Calu3 (cell line): Measurements from ENCODE around the gene DACT2. TPM values are rescaled to one million over a fixed set of nuclear protein-coding genes. Genes with fewer than 3 reads are reported as not detected.

Source experiments
- Bru-seq: library from RNA; stranded (reverse); fragments of 400-500 nt; gene quantifications from one replicate; lab custom pipeline; 2021; lab: Mats Ljungman, UMichigan
- BruChase-seq, 2 experiments: library from RNA; stranded (reverse); fragments of 400-500 nt; gene quantifications; one replicate each; lab custom pipeline; 2021; lab: Mats Ljungman, UMichigan
- BruUV-seq: library from RNA; stranded (reverse); fragments of 400-500 nt; replicated peaks from 2 replicates; lab custom pipeline; 2021; lab: Mats Ljungman, UMichigan
- CTCF ChIA-PET: fragments of 300-600 bp; sonication (Branson Sonifier 250); formaldehyde crosslinking; loops from one replicate; lab custom pipeline; 2022; ENCODE audit warnings: antibody characterized with exemption; lab: Charles Lee
- DNase-seq: peaks from one replicate; pipeline ENCODE4 v3.0.0; 2022
- H3K27ac Mint-ChIP-seq: one replicate; pipeline ENCODE4 v1.8.0; 2022; ENCODE audit warnings: mixed read lengths; ENCODE audit not compliant: unreplicated experiment
- H3K27me3 Mint-ChIP-seq: one replicate; pipeline ENCODE4 v1.8.0; 2022; ENCODE audit warnings: mixed read lengths; ENCODE audit not compliant: unreplicated experiment
- H3K36me3 Mint-ChIP-seq: one replicate; pipeline ENCODE4 v1.8.0; 2022; ENCODE audit warnings: mild to moderate bottlenecking, moderate library complexity, mixed read lengths; ENCODE audit not compliant: insufficient read depth, unreplicated experiment
- H3K4me1 Mint-ChIP-seq: one replicate; pipeline ENCODE4 v1.8.0; 2022; ENCODE audit warnings: mild to moderate bottlenecking, low read depth, mixed read lengths; ENCODE audit not compliant: unreplicated experiment
- H3K4me3 Mint-ChIP-seq: one replicate; pipeline ENCODE4 v1.8.0; 2022; ENCODE audit warnings: mild to moderate bottlenecking, low read depth, moderate library complexity, mixed read lengths; ENCODE audit not compliant: unreplicated experiment
- H3K9me3 Mint-ChIP-seq: one replicate; pipeline ENCODE4 v1.8.0; 2022; ENCODE audit warnings: low read depth, mixed read lengths; ENCODE audit not compliant: unreplicated experiment
- CTCF ChIP-seq: fragments of 200-600 bp; IDR thresholded peaks from one replicate; pipeline ENCODE4 v1.8.0; 2022; ENCODE audit warnings: antibody characterized with exemption; ENCODE audit not compliant: unreplicated experiment
- intact Hi-C: fragments of 100-400 bp; cut with micrococcal nuclease; formaldehyde crosslinking; loops from one replicate; pipeline ENCODE4 v1.10.0; 2022; ENCODE audit not compliant: unreplicated experiment
- long read RNA-seq: library from polyadenylated mRNA; stranded (forward); transcript quantifications from one replicate; pipeline ENCODE4 v2.0.0, GENCODE V29; 2022
- total RNA-seq: library from RNA; stranded (reverse); gene quantifications from 2 replicates; pipeline ENCODE4 v1.2.3, GENCODE V29; 2022

Gene DACT2, protein sequence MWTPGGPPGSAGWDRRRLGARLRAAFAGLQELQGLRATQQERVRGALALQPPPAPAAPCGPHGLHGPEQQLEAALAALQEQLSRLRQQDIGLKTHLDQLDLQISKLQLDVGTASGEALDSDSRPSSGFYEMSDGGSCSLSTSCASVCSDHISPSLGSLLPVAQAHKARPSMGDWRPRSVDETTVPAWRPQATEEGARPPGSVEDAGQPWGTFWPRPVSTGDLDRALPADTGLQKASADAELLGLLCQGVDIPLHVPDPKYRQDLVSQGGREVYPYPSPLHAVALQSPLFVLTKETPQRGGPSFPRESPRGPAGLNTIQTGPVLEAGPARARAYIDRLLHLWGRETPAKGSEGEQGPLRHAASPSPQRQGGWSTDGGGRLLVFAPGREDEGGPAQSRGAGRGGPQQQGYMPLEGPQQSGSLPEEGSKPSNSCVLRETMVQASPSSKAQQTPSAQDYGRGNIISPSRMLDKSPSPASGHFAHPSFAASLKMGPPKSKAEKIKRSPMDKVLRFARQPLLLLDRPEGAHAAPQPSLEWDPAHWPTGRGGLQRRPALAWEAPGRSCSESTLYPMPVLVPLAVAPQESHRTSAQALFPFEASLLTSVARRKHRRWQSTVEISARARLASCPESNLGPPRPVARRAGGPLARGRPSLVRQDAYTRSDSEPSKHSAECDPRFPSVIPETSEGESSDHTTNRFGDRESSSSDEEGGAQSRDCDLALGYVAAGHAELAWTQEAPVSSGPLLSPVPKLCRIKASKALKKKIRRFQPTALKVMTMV
- total RNA-seq (not detected in 2 replicates), Bru-seq, nascent RNA (not detected), BruChase-seq, experiment 1, labeled RNA remaining after a 6-hour chase (not detected), BruChase-seq, experiment 2, labeled RNA remaining after a 2-hour chase (not detected)
- long read RNA-seq, partial matches to known transcripts = 0 of 1 reads
- long read RNA-seq, other reads (novel, unspliced or antisense) = 1 of 1 reads

DNA sequence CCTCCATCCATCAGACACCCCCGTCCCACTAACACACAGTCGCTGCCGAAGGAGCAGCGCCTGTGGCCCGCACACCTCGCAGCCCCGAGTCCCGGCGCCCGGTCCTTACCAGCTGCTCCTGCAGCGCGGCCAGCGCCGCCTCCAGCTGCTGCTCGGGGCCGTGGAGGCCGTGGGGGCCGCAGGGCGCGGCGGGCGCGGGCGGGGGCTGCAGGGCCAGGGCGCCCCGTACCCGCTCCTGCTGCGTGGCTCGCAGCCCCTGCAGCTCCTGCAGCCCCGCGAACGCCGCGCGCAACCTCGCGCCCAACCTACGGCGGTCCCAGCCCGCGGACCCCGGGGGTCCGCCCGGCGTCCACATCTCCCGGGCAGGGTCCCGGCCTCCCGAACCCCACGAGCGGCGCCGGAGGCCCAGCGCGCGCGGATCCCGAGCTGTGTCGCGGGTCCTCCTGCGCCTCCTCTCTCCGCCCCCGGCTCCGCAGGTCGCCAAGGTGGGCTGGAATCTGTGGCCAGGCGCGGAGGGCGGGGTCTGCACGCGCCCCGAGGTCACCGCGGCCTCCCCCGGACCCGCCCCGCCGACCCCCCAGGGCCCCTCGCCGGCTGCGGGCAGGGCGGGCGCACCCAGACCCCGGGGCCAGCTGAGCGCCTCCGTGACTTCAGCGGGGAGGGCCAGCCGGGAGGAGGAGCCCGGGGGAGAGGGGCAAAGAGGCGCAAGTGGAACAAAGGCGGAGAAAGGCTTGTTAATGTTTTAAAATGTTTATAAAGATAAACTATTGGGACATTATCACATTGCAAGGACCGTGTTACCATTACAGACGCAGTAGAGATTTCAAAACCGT is at the start of gene DACT2:
Gene DACT2 (minus strand): TSS at position 499 of the 833 bp plus-strand sequence. CDS start 144 bp downstream, at position 355.
- no peak within 1 kb of the TSS for H3K27ac Mint-ChIP-seq
- no peak for DNase-seq

GRCh38 chr6:168368936-168369335 is 49.4 kb upstream of the DACT2 start:
- Mint-ChIP-seq H3K36me3 (peaks cover 7% of the 10 kb centered on the region), H3K4me3 (no peak overlapping the region), H3K9me3 (peaks cover 2% of the 10 kb centered on the region), H3K4me1 (no peaks in the 10 kb centered on the region), H3K27me3 (no peaks in the 10 kb centered on the region), H3K27ac (no peak overlapping the region)
- TF ChIP-seq CTCF = no peak
- CTCF ChIA-PET = interaction anchor here (1.2 to 1.5 kb wide), 2 partner anchors 509 to 512 kb away, joined by 4 to 6 read pairs; no protein-coding TSS in a partner anchor
- DNase-seq = no peak
- BruUV-seq = no TSS peak
- intact Hi-C loops = no loop called here

More for the DNA sequence above, at the start of gene DACT2:
- H3K27me3 Mint-ChIP-seq = peaks cover 44% of the 10 kb centered on the region
- peaks cover 18% of the 10 kb centered on the region for H3K4me1 Mint-ChIP-seq
- H3K4me3 Mint-ChIP-seq = no peak within 1 kb of the TSS
- CTCF ChIA-PET = no interaction called here
- BruUV-seq = no TSS peak
- peaks cover 3% of the 10 kb centered on the region for H3K9me3 Mint-ChIP-seq
- no peaks in the 10 kb centered on the region for H3K36me3 Mint-ChIP-seq
- TF ChIP-seq CTCF = no peak
- intact Hi-C loops = no loop called here

DNA sequence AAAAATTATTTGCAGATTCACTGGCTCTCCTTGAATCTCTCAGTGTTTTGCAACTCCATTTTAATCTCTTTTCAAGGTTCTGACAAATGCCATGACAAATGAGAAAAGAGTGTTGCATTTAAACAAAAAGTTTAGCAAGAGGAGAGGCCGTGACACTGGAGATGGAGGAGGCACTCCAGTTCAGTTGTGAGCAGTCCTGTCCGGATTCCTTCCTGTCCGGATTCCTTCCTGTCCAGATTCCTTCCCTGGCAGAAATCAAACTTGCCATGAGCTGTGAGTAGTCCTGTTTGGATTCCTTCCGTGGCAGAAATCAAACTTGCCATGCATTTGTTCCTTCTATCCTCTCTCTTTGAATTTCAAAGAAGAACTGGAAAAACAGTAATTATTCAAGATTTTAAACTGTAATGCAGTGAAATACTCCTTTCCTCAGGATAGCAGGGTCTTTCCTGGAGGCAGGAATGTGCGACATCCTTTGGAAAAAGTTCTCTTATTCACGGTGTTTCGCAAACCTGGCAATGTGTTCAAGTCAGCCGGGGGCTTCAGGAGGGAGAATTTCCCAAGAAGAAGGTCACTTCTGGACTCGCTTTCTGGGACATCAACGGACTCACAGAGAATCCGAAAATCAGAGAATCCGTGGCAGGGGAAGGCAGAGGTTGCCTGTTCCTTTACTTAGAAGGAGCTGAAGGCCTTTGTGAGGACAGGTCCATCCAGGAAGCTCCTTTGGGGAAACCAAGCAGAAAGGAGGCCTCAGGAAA is 48.7 kb upstream of the DACT2 start:
- intact Hi-C loops = no loop called here
- H3K4me3 Mint-ChIP-seq = no peak overlapping the region
- peaks cover 2% of the 10 kb centered on the region for H3K9me3 Mint-ChIP-seq

More for the DNA sequence above, 48.7 kb upstream of the DACT2 start:
- Mint-ChIP-seq H3K27ac (no peak overlapping the region), H3K36me3 (peaks cover 9% of the 10 kb centered on the region), H3K27me3 (peaks cover 5% of the 10 kb centered on the region), H3K4me1 (no peaks in the 10 kb centered on the region)
- CTCF ChIA-PET = no interaction called here
- TF ChIP-seq CTCF = no peak
- no TSS peak for BruUV-seq
- DNase-seq = no peak
